Measurements from ENCODE around the gene ATXN3L. TPM values are rescaled to one million over a fixed set of nuclear protein-coding genes. Genes with fewer than 3 reads are reported as not detected.

ATXN3L gene
- total and polyA plus RNA-seq, 2 of the 8 experiments (the other 6 are each of a cell fraction or from before 2014, with no cell fraction given): not detected

- TF ChIP-seq CTCF (IDR thresholded peaks at IDR 0.05; ENCODE audit: control extremely low read depth in 1 of 3, insufficient read depth in 1 of 3, low read depth in 1 of 3, low read length in 3 of 3) (no peak), BACH1 (IDR thresholded peaks at IDR 0.05; ENCODE audit: low read length) (no peak), BCL11A (IDR thresholded peaks at IDR 0.05; ENCODE audit: low read depth in 2 of 2, low read length in 2 of 2) (no peak), ATF3 (IDR thresholded peaks at IDR 0.05; ENCODE audit: insufficient read depth, low read depth, low read length) (no peak), TCF12 (IDR thresholded peaks at IDR 0.05; ENCODE audit: low read depth, low read length) (no peak)
These were observed 49.5 kb downstream of the ATXN3L start (continued) for GRCh38 chrX:13270360-13270759.
